HEK293 (cell line): Measurements from ENCODE around the gene FNDC3A.

Experiments
- BCL11B ChIP-seq: fragments of 450-650 bp; formaldehyde crosslinking; IDR thresholded peaks from 2 replicates; pipeline ENCODE4 v1.5.1; 2016; ENCODE audit warnings: low read depth, missing biosample characterization, missing genetic modification characterization
- GLIS1 ChIP-seq: fragments of 450-650 bp; formaldehyde crosslinking; IDR thresholded peaks from 2 replicates; pipeline ENCODE4 v1.5.1; 2016; ENCODE audit warnings: missing biosample characterization, missing genetic modification characterization
- GLIS2 ChIP-seq: fragments of 450-650 bp; formaldehyde crosslinking; IDR thresholded peaks from 2 replicates; pipeline ENCODE4 v1.5.1; 2016; ENCODE audit warnings: missing biosample characterization, missing genetic modification characterization
- IKZF3 ChIP-seq: fragments of 450-650 bp; IDR thresholded peaks from 2 replicates; pipeline ENCODE4 v1.5.0; 2018; ENCODE audit warnings: missing biosample characterization, mild to moderate bottlenecking, missing genetic modification characterization, moderate library complexity
- RBAK ChIP-seq: fragments of 450-650 bp; formaldehyde crosslinking; IDR thresholded peaks from 2 replicates; pipeline ENCODE4 v1.5.1; 2016; ENCODE audit warnings: missing biosample characterization, missing genetic modification characterization
- SCRT2 ChIP-seq: fragments of 450-650 bp; formaldehyde crosslinking; IDR thresholded peaks from 2 replicates; pipeline ENCODE4 v1.5.1; 2016; ENCODE audit warnings: missing biosample characterization, missing genetic modification characterization
- YY1 ChIP-seq: fragments of 450-650 bp; formaldehyde crosslinking; IDR thresholded peaks from 2 replicates; pipeline ENCODE4 v1.5.1; 2018; ENCODE audit warnings: missing biosample characterization, missing genetic modification characterization
- ZBTB21 ChIP-seq: fragments of 450-650 bp; formaldehyde crosslinking; IDR thresholded peaks from 2 replicates; pipeline ENCODE4 v1.5.1; 2017; ENCODE audit warnings: missing biosample characterization, missing genetic modification characterization
- ZEB2 ChIP-seq: fragments of 450-650 bp; formaldehyde crosslinking; IDR thresholded peaks from 2 replicates; pipeline ENCODE4 v1.5.1; 2016; ENCODE audit warnings: missing biosample characterization, missing genetic modification characterization
- ZFP3 ChIP-seq: fragments of 450-650 bp; formaldehyde crosslinking; IDR thresholded peaks from 2 replicates; pipeline ENCODE4 v1.5.1; 2016; ENCODE audit warnings: low read depth, missing biosample characterization, missing genetic modification characterization
- ZFP37 ChIP-seq: fragments of 450-650 bp; formaldehyde crosslinking; IDR thresholded peaks from 2 replicates; pipeline ENCODE4 v1.5.1; 2016; ENCODE audit warnings: missing biosample characterization, missing genetic modification characterization
- ZNF121 ChIP-seq: fragments of 450-650 bp; formaldehyde crosslinking; IDR thresholded peaks from 2 replicates; pipeline ENCODE4 v1.5.1; 2016; ENCODE audit warnings: missing biosample characterization, missing genetic modification characterization
- ZNF138 ChIP-seq: fragments of 450-650 bp; formaldehyde crosslinking; IDR thresholded peaks from 2 replicates; pipeline ENCODE4 v1.5.1; 2016; ENCODE audit warnings: missing biosample characterization, missing genetic modification characterization, borderline replicate concordance
- ZNF169 ChIP-seq: fragments of 450-650 bp; formaldehyde crosslinking; IDR thresholded peaks from 2 replicates; pipeline ENCODE4 v1.5.1; 2016; ENCODE audit warnings: missing biosample characterization, missing genetic modification characterization
- ZNF19 ChIP-seq: fragments of 450-650 bp; formaldehyde crosslinking; IDR thresholded peaks from 2 replicates; pipeline ENCODE4; 2016; ENCODE audit warnings: missing biosample characterization, missing genetic modification characterization, low read depth
- ZNF433 ChIP-seq: fragments of 450-650 bp; formaldehyde crosslinking; IDR thresholded peaks from 2 replicates; pipeline ENCODE4 v1.5.1; 2016; ENCODE audit warnings: missing biosample characterization, missing genetic modification characterization, low read depth
- ZNF510 ChIP-seq: fragments of 450-650 bp; formaldehyde crosslinking; IDR thresholded peaks from 2 replicates; pipeline ENCODE4 v1.5.1; 2018; ENCODE audit warnings: mild to moderate bottlenecking, missing genetic modification characterization, missing biosample characterization; ENCODE audit not compliant: insufficient replicate concordance
- ZNF677 ChIP-seq: fragments of 450-650 bp; IDR thresholded peaks from 2 replicates; pipeline ENCODE4 v1.5.0; 2018; ENCODE audit warnings: missing biosample characterization, mild to moderate bottlenecking, missing genetic modification characterization, moderate library complexity
- ZNF837 ChIP-seq: fragments of 450-650 bp; formaldehyde crosslinking; IDR thresholded peaks from 2 replicates; pipeline ENCODE4 v1.5.1; 2016; ENCODE audit warnings: missing biosample characterization, missing genetic modification characterization
- ZNF843 ChIP-seq: fragments of 450-650 bp; formaldehyde crosslinking; IDR thresholded peaks from 2 replicates; pipeline ENCODE4 v1.5.1; 2016; ENCODE audit warnings: missing biosample characterization, missing genetic modification characterization
- ZSCAN30 ChIP-seq: fragments of 450-650 bp; IDR thresholded peaks from 2 replicates; pipeline ENCODE4 v1.5.1; 2018; ENCODE audit warnings: missing biosample characterization, mild to moderate bottlenecking, missing genetic modification characterization, moderate library complexity
- TF ChIP-seq, protein P1 (sequence below): fragments of 450-650 bp; formaldehyde crosslinking; IDR thresholded peaks from 2 replicates; pipeline ENCODE4 v1.5.1; 2016; ENCODE audit warnings: missing biosample characterization, missing genetic modification characterization
- TF ChIP-seq, protein P2 (sequence below): IDR thresholded peaks from 2 replicates; pipeline ENCODE4 v1.6.1; 2011; ENCODE audit warnings: mild to moderate bottlenecking, low read depth, low read length, borderline replicate concordance
- TF ChIP-seq, protein P3 (sequence below): sonication (generic); formaldehyde crosslinking; IDR thresholded peaks from 2 replicates; pipeline ENCODE4 v1.8.1; 2022; ENCODE audit warnings: mild to moderate bottlenecking, moderate library complexity, missing genetic modification reagents
- TF ChIP-seq, protein P4 (sequence below): fragments of 450-650 bp; formaldehyde crosslinking; IDR thresholded peaks from 2 replicates; pipeline ENCODE4 v1.5.1; 2017; ENCODE audit warnings: missing biosample characterization, missing genetic modification characterization
- TF ChIP-seq, protein P5 (sequence below): fragments of 450-650 bp; IDR thresholded peaks from 2 replicates; pipeline ENCODE4 v1.5.1; 2018; ENCODE audit warnings: missing biosample characterization, missing genetic modification characterization
- TF ChIP-seq, protein P6 (sequence below): fragments of 450-650 bp; formaldehyde crosslinking; IDR thresholded peaks from 2 replicates; pipeline ENCODE4 v1.5.1; 2016; ENCODE audit warnings: missing biosample characterization, missing genetic modification characterization
- TF ChIP-seq, protein P7 (sequence below): fragments of 450-650 bp; formaldehyde crosslinking; IDR thresholded peaks from 2 replicates; pipeline ENCODE4 v1.5.1; 2016; ENCODE audit warnings: missing biosample characterization, missing genetic modification characterization

Gene FNDC3A

DNA sequence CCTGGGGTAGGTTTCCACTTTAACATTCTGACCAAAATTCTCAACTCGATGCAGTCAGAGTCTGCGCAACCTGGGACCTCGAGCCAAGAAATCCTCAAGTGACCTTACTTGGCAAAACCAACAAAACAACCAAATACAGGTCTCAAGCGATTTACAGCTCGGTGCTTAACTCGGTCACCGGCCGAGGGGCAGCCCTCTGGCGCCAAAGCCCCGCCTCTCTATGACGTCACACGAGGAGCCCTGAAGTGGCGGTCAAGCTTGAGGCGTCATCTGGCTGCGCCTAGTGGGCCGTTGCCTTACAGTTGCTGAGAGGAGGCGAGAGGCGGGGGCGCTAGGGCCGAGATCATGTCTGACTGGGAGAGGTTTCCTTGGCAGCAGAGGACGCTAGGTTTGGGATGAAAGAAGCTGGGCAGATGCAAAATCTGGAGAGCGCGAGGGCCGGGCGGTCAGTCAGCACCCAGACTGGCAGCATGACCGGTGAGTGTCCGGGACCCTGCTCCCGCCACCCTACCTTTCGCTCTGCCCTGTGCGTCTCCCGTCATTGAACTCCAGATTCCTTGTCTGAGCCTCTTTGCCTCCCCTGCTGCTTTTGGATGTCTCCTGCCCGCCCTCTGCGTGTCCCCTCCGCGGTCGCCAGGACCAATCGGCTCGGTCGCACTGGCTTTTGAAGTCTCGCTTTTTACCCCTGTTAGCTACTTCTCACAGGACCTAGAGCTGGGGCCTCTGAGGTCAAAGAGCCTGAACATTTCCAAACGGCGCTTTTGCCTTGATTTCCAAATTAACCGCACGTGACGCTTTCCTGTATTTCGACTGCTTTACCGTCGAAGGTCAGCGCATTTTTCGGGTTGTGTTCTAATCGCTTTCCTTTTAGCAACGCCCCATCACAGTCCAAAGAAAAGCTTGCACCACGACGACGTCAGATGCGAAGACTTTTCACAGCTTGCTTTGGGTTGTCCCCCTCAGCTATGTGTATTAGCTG, 272.2 kb downstream of the FNDC3A start, which contains the start of gene CDADC1 (continued):
- TF ChIP-seq, protein P1, sequence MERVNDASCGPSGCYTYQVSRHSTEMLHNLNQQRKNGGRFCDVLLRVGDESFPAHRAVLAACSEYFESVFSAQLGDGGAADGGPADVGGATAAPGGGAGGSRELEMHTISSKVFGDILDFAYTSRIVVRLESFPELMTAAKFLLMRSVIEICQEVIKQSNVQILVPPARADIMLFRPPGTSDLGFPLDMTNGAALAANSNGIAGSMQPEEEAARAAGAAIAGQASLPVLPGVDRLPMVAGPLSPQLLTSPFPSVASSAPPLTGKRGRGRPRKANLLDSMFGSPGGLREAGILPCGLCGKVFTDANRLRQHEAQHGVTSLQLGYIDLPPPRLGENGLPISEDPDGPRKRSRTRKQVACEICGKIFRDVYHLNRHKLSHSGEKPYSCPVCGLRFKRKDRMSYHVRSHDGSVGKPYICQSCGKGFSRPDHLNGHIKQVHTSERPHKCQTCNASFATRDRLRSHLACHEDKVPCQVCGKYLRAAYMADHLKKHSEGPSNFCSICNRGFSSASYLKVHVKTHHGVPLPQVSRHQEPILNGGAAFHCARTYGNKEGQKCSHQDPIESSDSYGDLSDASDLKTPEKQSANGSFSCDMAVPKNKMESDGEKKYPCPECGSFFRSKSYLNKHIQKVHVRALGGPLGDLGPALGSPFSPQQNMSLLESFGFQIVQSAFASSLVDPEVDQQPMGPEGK = peak; percentile 80
- TF ChIP-seq, protein P2, sequence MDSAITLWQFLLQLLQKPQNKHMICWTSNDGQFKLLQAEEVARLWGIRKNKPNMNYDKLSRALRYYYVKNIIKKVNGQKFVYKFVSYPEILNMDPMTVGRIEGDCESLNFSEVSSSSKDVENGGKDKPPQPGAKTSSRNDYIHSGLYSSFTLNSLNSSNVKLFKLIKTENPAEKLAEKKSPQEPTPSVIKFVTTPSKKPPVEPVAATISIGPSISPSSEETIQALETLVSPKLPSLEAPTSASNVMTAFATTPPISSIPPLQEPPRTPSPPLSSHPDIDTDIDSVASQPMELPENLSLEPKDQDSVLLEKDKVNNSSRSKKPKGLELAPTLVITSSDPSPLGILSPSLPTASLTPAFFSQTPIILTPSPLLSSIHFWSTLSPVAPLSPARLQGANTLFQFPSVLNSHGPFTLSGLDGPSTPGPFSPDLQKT = no peak
- TF ChIP-seq ZFP37 (tag by site-specific recombination) (peak; percentile 68; the same call in 1 of the 2 replicates), ZFP3 (tag by site-specific recombination) (no peak), BCL11B (tag by site-specific recombination) (peak; percentile 87), ZSCAN30 (peak; percentile 38; the same call in 1 of the 2 replicates), ZBTB21 (tag by site-specific recombination) (peak; percentile 98), SCRT2 (tag by site-specific recombination) (peak; percentile 22; the same call in 1 of the 2 replicates), IKZF3 (tag by site-specific recombination) (no peak), ZEB2 (tag by site-specific recombination) (peak; percentile 47; the same call in 1 of the 2 replicates), GLIS1 (tag by site-specific recombination) (peak; percentile 10; the same call in 1 of the 2 replicates), ZNF837 (no peak), ZNF19 (tag by site-specific recombination) (no peak), ZNF121 (tag by site-specific recombination) (no peak), ZNF843 (tag by site-specific recombination) (0 out of 2 replicates have a peak, but pooled peaks have one; percentile 31), GLIS2 (tag by site-specific recombination) (no peak; the same call in 1 of the 2 replicates), YY1 (peak; percentile 30; the same call in 1 of the 2 replicates), ZNF433 (tag by site-specific recombination) (no peak), ZNF677 (tag by site-specific recombination) (no peak), ZNF138 (no peak), ZNF169 (tag by site-specific recombination) (no peak), RBAK (tag by site-specific recombination) (no peak), ZNF510 (no peak)
- TF ChIP-seq, protein P3, sequence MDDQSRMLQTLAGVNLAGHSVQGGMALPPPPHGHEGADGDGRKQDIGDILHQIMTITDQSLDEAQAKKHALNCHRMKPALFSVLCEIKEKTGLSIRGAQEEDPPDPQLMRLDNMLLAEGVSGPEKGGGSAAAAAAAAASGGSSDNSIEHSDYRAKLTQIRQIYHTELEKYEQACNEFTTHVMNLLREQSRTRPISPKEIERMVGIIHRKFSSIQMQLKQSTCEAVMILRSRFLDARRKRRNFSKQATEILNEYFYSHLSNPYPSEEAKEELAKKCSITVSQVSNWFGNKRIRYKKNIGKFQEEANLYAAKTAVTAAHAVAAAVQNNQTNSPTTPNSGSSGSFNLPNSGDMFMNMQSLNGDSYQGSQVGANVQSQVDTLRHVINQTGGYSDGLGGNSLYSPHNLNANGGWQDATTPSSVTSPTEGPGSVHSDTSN (CRISPR knock-in tag) = 0 out of 2 replicates have a peak, but pooled peaks have one; percentile 37
- TF ChIP-seq, protein P4, sequence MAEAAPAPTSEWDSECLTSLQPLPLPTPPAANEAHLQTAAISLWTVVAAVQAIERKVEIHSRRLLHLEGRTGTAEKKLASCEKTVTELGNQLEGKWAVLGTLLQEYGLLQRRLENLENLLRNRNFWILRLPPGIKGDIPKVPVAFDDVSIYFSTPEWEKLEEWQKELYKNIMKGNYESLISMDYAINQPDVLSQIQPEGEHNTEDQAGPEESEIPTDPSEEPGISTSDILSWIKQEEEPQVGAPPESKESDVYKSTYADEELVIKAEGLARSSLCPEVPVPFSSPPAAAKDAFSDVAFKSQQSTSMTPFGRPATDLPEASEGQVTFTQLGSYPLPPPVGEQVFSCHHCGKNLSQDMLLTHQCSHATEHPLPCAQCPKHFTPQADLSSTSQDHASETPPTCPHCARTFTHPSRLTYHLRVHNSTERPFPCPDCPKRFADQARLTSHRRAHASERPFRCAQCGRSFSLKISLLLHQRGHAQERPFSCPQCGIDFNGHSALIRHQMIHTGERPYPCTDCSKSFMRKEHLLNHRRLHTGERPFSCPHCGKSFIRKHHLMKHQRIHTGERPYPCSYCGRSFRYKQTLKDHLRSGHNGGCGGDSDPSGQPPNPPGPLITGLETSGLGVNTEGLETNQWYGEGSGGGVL = 0 out of 2 replicates have a peak, but pooled peaks have one; percentile 33
- TF ChIP-seq, protein P5, sequence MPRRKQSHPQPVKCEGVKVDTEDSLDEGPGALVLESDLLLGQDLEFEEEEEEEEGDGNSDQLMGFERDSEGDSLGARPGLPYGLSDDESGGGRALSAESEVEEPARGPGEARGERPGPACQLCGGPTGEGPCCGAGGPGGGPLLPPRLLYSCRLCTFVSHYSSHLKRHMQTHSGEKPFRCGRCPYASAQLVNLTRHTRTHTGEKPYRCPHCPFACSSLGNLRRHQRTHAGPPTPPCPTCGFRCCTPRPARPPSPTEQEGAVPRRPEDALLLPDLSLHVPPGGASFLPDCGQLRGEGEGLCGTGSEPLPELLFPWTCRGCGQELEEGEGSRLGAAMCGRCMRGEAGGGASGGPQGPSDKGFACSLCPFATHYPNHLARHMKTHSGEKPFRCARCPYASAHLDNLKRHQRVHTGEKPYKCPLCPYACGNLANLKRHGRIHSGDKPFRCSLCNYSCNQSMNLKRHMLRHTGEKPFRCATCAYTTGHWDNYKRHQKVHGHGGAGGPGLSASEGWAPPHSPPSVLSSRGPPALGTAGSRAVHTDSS (tag by site-specific recombination) = no peak
- TF ChIP-seq, protein P6, sequence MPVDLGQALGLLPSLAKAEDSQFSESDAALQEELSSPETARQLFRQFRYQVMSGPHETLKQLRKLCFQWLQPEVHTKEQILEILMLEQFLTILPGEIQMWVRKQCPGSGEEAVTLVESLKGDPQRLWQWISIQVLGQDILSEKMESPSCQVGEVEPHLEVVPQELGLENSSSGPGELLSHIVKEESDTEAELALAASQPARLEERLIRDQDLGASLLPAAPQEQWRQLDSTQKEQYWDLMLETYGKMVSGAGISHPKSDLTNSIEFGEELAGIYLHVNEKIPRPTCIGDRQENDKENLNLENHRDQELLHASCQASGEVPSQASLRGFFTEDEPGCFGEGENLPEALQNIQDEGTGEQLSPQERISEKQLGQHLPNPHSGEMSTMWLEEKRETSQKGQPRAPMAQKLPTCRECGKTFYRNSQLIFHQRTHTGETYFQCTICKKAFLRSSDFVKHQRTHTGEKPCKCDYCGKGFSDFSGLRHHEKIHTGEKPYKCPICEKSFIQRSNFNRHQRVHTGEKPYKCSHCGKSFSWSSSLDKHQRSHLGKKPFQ = no peak
- TF ChIP-seq, protein P7, sequence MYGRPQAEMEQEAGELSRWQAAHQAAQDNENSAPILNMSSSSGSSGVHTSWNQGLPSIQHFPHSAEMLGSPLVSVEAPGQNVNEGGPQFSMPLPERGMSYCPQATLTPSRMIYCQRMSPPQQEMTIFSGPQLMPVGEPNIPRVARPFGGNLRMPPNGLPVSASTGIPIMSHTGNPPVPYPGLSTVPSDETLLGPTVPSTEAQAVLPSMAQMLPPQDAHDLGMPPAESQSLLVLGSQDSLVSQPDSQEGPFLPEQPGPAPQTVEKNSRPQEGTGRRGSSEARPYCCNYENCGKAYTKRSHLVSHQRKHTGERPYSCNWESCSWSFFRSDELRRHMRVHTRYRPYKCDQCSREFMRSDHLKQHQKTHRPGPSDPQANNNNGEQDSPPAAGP (tag by site-specific recombination) = peak; percentile 72
